D341Med (cell line): Measurements from ENCODE around the gene SNX25.

Experiments used
- DNase-seq: peaks from one replicate; pipeline ENCODE4 v3.0.0; 2012; ENCODE audit warnings: low spot score

Gene SNX25

DNA sequence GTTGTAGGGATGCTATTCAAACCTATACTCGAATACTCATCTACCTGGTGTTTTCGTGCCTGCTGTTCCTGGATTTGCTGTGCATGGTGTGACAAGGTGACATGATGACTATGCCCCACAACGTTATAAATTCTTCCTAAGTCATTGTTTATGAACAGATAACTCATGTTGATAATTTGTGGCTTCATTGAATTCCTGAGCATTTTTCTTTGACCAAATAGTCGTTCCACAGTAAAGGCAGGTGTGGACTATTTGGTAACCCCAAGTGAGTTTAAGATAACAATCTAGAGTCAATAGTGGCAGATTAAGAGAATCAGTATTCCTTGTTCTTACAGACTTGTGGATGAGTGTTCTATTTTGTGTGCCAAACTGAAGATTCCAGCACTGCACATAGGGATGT lies 59.9 kb downstream of the SNX25 start:
- DNase-seq, result no peak

DNA sequence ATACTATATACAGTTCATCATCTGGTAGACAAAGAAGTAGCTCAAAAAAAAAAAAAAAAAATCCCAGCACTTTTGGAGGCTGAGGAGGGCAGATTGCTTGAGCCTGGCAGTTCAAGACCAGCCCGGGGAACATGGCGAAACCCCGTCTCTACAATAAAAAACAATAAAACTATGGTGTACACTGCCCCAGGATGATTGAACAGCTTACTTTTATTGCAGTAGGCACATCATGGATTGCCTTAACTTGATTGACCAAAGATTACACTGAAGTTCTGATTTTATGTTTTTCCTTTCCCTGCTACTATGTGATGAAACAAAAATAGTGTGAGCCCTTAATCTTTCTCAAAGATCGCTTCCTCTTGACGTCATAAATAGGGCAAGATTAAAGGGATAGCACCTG lies 60.6 kb downstream of the SNX25 start:
- no peak for DNase-seq

DNA sequence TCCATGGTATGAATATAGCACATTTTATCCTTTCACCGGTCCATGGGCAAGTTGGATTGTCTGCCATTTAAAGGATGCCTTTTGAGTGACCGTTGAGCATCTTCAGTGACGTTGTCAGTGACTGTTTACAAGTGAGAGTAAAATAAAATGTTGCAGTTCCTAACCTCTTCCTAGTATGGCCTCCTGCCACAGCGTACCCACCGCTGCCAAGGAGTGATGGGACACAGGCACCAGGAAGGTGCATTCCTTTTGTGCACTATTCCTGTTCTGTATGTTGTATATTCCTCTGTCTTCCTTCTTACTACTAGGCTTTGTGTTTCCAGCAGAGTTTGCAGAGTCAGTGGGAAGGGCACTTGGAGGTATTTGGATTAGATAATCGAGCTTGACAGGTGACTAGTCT lies 61.5 kb downstream of the SNX25 start:
- no peak for DNase-seq

DNA sequence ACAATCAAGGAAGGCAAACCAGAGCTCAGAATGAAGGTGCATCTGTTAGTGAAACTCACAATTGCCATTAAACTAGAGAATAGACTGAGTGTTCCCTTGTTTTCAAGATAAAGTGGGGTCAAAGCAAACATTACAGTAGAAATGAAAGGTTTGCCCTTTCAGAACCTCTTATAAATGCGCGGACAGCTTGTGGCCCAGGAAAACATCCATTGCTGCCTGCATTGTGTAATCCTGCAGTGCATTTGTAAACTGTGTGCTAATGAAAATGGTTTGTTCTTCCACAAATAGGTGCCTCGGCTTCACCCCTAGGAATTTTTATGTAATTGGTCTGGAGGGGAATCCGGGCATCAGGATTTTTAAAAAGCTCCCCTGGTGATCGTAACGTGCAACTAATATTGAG lies 62.8 kb downstream of the SNX25 start:
- no peak for DNase-seq

DNA sequence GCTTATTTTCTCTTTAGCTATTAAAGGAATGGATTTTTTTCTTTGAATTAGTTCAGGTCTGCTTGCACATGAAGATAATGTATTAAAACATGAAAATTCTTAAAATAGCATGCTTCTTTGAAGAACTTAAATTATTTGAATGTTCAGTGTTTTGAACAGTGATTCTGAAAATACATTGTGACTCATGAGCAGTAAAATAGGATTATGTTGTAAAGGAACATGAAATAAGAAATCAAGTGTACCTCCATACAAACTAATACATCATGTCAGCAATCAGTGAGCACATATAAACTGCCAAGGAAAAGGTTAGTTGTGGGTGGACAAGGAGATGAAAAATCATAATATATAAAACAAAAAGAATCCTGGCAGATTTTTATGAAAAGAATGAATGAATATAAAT lies 66.1 kb downstream of the SNX25 start:
- DNase-seq, result no peak

DNA sequence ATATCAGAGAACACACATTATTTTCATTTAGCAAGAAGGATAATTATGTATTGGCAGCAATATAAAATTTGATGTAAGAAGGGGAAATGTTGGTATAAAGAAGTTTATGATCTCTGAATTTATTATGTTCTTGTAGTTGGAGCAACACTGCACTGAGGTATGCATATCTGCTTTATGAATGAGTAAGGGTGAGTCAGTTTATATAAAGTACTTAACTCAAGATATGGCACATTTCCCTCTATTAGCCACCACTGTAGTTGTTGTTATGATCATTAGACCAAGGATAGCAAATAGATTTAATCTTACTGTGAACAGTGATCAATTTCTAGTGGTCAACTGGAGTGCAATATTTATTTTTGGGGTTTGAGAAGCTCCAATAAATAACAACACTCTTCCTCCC lies 66.6 kb downstream of the SNX25 start:
- no peak for DNase-seq

DNA sequence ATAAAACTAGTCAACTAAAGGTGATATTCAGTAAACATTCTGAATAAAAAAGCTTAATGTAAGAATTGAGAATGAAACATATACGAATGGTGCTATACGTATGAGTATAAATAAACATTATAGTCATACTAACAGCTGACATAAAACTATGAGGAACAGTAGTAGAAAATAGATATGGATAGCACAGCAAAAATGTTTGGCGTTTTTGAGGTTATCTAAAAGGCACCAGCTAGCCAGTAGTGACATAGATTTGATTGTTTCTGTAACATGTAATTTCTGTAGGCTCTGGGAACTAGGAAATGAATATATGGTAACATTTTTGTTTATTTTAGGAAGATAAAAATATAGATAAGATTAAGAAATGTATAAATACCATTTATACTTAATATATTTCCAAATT lies 69.3 kb downstream of the SNX25 start:
- no peak for DNase-seq

DNA sequence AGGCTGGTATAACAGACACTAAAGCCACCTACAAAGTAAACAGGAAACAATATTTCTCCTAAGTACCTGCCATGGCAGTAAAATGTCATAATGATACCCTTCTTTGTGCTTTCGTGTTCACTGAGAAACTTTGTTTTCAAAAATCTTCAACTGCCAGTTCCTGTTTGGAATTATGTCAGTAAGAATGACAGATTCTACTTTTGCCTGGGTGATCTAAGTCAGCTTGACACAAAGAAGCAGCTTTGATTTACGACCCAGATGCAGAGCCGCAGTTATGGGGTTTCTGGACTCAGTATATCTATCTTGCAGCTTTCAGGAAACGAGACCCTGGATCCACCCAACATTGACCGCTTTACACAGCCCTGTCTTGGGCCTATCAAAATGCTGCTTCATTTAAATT lies 71.2 kb downstream of the SNX25 start:
- no peak for DNase-seq

DNA sequence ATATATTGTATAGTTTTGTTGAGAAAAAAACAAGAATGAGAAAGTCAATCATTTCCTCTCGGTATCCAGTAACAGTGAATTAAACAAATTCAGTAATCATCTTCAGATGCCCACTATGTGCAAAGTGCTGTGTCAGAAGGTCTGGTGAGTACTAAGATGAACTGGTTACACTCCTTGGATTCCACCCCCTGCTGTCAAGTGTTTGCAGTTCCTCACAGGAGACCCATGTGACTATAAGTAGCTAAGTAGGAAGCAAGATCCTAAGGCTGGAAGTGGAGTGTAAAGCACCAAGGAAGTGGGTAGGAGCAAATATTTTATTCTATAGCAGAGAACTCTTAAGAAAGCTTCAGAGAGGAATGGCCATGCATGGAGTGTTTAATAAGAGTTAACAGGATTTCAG lies 73.6 kb downstream of the SNX25 start:
- DNase-seq, result no peak

DNA sequence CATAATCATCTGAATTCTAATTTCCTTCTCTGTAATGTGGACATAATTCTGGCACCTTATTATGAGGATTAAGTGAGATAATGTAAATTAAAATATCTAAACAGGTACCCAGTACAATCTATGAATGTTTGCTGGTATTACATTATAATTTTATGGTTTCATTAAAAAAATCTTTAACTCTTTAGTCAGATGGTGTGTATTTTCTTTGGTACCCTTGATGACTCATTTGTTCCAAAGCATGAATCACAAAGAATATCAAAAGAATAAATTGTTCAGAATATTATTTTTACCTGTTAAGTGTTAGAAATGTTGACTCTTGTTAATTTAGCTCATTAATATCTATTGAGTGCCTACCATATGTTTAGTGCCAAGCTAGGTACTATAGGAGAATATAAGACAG lies 74.3 kb downstream of the SNX25 start:
- no peak for DNase-seq

DNA sequence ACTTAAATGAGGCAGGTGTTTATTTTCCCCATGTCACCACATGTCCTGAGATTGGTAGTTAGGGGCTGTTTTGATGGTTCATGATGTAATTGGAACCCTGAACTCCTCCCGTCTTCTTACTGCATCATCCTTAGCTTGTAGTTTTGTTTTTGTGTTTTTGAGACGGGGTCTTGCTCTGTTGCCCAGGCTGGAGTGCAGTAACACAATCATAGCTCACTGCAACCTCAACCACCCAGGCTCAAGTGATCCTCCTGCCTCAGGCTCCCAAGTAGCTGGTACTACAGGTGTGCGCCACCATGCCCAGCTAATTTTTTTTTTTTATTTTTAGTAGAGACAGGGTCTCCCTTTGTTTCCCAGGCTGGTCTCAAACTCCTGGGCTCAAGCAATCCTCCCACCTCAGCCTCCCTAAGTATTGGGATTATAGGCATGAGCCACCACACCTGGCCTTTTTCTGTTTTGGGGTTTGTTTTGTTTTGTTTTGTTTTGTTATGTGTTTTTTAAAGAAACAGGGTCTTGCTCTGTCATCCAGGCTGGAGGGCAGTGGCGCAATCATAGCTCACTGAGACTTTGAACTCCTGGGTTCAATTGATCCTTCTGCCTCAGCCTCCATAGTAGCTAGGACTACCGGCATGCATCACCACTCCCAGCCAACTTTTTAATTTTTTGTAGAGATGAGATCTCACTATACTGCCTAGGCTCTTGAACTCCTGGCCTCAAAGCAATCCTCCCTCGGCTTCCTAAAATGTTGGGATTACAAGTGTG lies 76.4 kb downstream of the SNX25 start:
- no peak for DNase-seq

DNA sequence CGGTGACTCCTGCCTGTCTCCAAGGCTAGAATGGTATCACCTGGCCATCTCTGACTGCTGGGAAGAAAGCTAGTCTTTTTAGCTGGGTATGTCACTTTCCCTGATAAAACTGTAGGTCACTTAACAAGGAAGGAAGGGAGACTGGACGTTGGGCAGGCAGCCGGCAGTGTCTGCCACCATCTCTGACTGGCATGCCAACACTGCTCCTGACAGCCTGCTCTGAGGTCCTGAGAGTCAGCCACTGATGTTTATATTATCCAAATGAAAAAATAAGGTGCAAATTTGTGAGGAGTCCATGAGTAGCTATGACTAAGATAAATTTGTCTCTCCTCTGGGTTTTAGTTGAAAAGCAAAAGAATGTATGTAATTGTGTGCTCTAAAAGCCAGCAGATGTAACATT lies 77.2 kb downstream of the SNX25 start:
- DNase-seq, result no peak

DNA sequence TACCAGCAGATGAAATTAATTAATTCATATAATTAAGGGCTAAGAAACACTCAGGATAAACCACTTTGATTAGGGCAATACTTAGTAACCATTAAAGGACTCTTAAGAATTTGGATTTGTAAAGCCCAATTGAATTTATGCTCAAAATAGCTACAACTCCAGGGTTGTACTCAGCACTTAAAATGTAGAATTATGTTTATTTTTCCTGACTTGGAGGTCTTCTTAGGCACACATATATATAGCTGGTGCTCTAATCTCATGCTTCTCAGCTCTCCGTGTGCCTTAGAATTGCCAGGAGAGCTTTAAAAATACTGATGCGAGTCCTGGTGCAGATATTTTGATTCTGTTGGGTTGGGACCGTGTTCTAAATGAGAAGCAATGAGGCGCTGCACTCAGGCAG lies 77.6 kb downstream of the SNX25 start:
- no peak for DNase-seq

DNA sequence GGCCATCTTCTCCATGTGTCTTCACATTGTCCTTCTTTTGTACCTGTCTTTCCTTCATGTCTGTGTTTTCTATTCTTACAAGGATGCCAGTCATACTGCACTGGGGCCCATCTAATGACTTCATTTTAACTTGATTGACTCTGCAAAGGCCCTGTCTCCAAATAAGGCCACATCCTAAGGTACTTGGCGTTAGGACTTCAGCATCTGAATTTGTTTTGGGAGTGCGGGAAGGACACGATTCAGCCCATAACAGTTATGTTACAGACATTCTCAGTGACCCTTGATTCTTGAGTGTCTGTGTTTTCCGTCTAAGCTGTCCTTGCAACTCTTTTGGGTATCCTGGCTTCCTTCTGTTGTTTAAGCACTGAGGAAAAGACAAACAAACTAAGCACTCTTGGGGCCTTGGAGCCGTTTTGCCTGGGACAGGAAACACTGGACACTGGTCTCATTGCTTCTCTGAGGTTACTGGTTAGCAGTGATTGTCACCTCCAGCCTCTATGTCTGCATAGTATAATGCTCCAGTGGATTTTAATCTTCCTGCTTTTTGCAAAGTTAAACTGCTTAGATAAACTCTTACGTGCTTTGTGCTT lies 80.7 kb downstream of the SNX25 start:
- DNase-seq, result no peak

DNA sequence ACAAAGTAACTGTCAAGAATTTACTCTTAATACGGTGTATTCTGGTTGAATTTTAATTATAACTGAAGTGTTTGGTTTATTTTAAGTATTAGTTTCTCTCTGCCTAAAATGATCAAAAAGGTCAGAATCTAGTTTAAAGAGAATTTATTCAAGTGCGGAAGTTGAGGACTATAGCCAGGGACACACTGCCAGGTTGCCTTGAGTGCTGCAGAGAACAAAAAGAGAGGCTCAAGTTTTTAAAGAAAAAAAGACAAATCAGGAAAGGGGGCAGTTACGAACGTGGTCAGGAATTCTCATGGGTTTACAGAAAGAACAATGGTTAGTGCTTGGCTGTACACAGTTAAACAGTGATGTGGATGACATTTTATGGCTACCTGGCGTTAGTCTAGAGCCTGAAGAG lies 81.3 kb downstream of the SNX25 start:
- no peak for DNase-seq

DNA sequence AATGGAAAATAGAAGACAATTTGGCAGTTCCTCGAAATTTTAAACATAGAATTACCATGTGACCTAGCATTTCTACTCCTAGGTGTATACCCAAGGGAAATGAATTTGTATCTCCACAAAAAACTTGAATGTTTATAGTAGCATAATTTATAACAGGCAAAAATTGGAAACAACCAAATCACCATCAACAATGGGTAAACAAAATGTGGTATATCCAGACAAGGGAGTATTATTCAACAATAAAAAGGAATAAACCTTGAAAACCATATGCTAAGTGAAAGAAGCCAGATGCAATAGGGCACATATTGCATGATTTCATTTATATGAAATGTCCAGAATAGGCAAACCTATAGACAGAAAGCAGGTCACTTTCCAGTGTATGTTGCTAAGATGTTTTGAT lies 83.8 kb downstream of the SNX25 start:
- DNase-seq, result no peak

DNA sequence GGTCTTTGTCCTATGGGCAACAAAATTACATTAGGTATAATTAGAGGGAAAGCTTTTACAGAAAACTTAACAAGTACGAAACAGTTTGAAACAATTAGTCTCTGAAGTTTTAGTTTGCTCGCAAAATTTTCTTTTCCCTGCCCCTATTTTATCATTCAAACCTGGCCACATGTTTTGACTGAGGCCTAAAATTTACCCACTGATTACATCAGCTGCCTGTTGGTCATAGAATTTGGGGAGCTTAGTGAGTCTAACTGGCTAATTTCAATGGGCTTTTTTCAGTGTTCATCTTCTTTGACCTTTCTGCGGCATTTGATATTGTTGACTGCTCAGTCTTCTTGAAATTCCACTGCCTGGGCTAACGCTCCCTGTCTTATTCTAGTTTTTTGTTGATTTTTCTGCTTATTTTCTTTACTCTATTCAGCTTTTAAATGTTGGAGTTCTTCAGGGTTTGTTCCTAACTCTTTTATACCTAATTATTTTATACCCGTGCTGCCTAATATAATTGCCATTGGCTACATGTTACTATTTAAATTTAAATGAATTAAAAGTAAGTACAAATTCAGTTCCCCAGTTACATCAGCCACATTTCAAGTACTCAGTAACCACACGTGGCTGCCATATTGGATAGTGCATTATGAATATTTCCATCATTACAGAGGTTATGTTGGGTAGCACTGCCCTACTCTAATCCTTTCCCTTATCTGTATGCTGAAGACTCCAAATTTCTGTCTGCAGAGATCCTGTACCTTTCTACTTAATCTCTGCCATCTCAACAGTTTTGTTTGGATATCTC lies 87.5 kb downstream of the SNX25 start:
- DNase-seq, result no peak

DNA sequence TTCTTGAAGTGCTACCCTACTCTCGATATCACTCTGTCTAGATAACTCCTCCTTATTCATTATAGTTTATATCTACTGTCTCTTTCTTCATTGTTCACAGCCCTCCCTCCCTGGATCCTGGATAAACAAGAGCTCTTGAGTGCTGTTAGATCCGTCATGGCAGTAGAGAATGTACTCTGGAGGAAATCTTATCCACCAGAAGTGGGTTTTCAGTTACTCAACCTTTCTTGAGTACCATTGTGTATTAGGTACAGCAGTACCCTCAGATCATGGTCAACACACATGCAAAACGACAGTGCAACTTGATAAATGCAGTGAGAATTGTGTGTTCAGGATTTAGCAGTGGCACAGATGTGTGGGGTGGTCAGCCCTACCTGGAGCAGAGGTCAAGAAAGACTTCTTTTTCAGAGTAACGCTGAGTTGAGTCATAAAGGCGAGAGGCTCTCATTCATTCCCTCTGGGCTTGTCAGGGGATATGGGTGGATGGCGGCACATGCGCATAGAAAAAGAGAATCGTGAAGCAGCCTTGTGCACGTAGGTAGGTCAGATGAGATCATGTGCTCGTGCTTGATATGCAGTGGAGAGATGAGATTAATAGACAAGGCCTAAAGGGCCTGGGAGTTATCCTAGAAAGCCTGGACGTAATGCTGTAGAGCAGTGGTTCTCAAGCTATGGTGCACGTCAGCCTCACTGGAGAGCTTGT lies 89.5 kb downstream of the SNX25 start:
- no peak for DNase-seq

DNA sequence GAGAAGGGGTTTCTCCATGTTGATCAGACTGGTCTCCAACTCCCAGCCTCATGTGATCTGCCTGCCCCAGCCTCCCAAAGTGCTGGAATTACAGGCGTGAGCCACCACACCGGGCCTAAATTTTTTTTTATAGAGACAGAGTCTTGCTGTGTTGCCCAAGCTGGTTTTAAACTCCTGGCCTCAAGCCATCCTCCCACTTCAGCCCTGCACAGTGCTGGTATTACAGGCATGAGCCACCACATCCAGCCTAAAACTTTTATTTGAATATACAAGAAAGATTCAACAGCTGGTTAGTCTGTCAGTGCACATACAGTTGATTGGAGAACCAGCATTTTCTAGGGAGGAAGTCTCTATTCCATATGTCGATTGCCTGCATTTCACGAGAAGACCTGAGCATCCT lies 95.1 kb downstream of the SNX25 start:
- no peak for DNase-seq

DNA sequence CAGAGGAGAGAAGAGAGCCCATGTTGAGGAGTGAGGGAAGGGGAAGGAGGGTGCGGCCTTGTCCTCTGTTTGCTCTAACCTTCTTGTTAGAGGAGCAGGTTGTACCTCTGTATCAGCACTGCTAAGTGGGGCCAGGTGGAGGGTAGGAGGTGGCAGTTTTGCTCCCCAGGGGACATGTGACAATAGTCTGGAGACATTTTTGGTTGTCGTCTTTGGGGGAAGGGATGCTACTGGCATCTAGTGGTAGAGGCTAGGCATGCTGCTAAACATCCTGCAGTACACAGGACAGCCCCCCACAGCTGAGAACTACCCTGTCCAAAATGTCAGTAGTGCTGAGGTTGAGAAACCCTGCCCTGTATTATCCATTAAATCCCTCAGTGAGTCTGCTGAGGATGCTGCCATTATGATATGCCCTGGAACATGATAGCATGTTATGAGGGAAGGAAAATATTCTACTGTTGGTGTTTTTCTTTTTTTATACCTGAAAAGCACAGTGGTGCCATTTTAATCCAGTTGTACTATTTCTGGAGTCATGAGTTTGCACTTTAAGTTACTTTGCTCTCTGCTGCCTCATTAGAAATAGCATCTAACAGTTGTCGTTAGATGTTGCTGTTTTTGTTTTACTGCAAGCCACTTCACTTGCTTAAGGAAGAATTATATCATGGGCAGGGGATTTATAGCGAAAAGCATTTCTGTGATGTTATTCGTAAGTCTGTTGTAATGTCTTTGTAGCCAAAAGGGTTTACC lies 95.7 kb downstream of the SNX25 start:
- DNase-seq, result peak; percentile 56

DNA sequence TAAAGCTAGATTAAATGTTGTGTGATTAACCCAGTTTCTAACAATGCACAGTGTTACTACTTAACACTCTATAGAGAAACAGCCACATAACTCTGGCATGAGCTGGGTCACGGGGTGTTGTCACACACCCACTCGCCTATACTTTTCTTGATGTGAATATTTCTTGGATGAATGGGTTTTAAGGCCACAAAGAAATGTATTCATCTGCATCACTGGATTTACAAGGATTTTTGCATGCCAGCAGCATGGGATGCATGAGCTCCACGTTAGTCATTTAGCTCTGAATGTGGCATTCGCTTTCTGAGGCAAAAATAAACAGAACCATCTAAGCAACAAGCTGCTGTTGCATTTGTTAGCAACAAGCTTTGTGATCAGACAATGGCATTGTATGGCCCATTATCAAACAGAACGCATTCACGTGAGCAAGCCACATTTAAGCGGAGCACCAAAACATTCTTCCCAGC lies 96.6 kb downstream of the SNX25 start:
- DNase-seq, result no peak
